ENCODE results near the gene ZBTB20.

Gene ZBTB20

DNA sequence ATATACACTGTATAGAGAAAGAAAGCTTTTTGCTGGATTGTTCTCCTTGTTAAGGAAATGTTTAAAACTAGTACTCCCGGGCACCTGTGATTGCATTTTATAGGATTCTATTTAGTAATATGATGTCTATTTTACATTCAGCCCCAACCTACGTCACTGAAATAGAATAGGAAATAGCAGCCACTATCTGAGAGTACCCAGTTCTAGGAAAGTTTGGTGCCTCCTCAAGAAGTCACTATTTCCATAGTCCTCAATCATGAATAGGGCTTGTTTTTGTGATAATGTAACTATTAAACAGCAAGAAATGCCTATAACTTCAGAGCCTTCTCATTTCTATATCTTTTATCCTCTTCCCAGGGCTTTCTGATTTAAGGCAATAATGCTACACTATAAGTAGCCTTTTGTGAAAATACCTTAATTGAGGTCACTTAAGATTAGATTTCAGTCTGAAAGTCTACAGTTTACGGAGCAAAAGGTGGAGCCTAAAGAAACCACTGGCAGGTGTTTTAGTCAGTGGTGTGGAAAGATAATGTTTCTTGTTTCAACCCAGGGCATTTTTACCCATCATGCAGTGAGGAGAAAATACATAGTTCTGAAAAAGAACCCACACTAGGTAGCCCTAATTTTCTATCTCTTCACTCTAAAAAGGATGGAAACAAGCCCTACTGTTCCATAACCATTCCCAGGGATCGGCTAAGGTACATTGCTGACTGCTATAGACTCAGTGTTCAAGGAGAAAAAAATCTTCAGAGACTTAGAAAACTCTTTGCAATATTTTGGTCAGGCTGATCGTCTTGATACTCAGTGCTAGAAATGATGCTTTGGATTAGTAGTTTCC, 814.5 kb downstream of the ZBTB20 start:
- no peak for DNase-seq (ENCODE audit: low spot score)

DNA sequence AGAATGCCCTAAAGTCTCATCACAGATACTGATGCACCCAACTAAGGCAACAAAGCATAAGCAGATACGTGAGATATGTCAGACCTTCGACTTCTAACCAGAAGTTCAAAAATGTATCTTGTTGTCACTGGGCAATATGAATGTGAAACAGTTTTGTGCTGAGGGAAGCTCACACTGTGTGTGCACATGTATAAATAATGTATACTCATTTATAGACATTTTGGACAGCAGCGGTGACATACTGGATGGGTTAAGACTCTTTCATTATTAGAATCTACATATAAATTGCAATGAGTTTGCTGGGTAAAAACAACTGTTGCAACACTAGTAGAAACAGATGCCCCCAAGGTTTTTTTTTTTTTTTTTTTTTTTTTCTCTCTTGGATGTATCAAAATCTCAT, 815.4 kb downstream of the ZBTB20 start:
- DNase-seq (ENCODE audit: low spot score), result no peak

GRCh38 chr3:114331007-114331406, 816.1 kb downstream of the ZBTB20 start:
- DNase-seq (ENCODE audit: low spot score), result no peak

DNA sequence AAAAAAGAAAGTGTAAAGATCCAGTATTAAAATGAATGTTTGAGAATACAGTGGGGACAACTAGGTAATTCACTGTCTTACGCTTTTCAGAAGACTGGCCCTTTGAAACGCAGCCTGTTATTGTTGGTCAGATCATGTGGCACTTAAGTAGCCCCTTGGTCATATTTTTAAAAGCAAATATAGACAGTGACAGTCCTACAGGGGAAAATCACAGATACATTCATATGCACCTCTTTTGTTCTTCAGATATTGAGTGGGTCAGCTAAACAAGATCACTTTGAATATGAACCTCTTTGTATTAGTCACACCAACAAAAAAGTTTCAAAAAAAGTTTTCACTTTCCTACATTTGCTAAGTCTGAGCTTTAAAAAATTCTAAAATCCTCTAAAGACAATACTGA, 817.3 kb downstream of the ZBTB20 start:
- DNase-seq (ENCODE audit: low spot score), result no peak

DNA sequence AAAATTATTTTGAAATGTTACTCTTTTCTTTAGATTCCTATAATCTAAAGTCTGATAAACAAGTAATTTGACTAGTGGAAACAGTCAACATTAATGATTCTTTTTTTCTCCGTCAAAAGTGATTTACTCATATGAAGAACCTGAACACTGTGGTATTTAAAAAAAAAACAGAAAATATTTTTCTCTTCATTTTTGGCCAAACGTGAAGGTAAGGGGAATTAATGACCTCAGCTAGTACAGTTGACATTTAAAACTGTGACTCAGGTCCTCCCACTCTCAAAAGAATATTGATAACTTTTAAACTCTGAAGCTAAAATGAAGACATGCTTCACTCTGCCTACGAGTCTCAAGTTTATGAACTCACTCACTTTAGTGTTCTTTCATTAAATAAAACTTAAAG, 818.7 kb downstream of the ZBTB20 start:
- DNase-seq (ENCODE audit: low spot score), result no peak

- DNase-seq (ENCODE audit: low spot score), result no peak
These were observed 819.4 kb downstream of the ZBTB20 start for GRCh38 chr3:114327665-114328064.

- DNase-seq (ENCODE audit: low spot score), result peak; percentile 31
These were observed 823.4 kb downstream of the ZBTB20 start for GRCh38 chr3:114323546-114324254.

- no peak for DNase-seq (ENCODE audit: low spot score)
These were observed 826.8 kb downstream of the ZBTB20 start for GRCh38 chr3:114320246-114320645.

DNA sequence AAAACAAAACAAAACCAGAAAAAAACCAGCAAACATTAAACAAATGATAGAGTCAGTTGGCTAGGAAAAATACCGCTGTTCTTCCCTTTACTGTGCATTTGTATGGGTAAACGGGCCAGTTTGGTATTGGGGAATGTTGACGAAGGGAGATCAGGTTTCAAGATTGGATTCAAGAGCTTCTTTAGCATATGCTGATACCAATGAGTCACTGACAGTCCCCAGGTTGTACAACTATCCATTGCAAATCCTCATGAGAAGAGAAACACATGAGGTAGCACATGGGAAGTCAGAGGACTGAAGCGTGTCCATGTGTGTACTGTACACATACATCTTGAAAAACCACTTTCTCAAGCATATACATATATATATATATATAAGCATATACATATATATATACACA, 827.6 kb downstream of the ZBTB20 start:
- DNase-seq (ENCODE audit: low spot score), result peak; percentile 26

- no peak for DNase-seq (ENCODE audit: low spot score)
These were observed 828.8 kb downstream of the ZBTB20 start for GRCh38 chr3:114318295-114318694.

- no peak for DNase-seq (ENCODE audit: low spot score)
These were observed 832.8 kb downstream of the ZBTB20 start for GRCh38 chr3:114314282-114314681.

DNA sequence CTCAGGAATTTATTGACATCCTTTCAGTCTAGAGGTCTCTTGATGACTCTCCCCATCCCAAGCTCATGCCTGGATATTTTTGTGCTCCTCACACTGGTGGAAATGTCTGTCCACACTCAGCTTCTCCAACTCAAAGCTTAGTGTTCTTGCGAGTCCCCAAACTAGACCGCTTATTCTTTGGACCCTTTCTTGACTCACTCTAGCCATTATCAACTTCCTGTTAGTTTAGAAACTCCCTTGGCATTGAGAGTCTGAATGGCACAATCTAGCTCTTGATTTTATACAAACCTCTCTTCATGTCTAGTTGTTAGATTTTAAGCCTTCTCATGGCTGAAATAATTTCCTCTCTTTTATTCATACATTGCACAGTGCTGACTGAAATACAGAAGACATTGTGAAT, 833.7 kb downstream of the ZBTB20 start:
- no peak for DNase-seq (ENCODE audit: low spot score)

GRCh38 chr3:114310695-114311094, 836.4 kb downstream of the ZBTB20 start:
- DNase-seq (ENCODE audit: low spot score), result peak; percentile 64

- DNase-seq (ENCODE audit: low spot score), result no peak
These were observed 838.3 kb downstream of the ZBTB20 start for GRCh38 chr3:114308830-114309229.

DNA sequence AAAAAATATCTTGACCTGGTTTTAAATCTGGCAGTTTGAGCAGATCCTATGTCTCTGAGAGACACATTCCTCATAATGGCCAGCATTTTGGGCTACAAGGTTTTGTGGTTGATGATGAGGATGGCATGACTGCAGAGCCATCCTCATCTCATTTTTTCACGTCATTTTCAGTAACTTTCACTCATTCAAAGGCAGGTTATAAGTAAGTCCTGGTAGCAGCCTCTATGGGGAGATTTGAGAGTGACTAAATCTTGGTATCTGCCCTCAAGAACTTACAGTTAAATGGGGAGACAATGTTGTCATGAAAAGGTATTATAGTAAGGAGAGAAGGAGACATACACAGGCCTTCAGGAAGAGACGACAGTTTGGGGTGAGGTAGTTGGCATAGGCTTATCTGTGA, 838.7 kb downstream of the ZBTB20 start:
- DNase-seq (ENCODE audit: low spot score), result no peak

DNA sequence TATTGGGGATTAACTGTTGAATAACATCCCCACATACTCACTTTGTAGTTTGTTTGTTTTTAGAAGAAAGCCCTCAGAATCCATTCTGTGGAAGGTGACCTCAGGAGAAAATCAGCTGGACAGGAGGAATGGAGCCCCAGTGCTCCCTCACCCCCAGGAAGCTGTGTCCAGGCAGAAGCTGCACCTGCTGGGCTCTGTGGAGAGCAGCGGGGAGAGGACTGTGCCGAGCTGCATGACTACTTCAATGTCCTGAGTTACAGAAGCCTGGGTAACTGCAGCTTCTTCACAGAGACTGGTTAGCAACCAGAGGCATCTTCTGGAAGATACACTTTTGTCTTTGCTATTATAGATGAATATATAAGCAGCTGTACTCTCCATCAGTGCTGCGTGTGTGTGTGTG, 839.3 kb downstream of the ZBTB20 start:
- DNase-seq (ENCODE audit: low spot score), result no peak

DNA sequence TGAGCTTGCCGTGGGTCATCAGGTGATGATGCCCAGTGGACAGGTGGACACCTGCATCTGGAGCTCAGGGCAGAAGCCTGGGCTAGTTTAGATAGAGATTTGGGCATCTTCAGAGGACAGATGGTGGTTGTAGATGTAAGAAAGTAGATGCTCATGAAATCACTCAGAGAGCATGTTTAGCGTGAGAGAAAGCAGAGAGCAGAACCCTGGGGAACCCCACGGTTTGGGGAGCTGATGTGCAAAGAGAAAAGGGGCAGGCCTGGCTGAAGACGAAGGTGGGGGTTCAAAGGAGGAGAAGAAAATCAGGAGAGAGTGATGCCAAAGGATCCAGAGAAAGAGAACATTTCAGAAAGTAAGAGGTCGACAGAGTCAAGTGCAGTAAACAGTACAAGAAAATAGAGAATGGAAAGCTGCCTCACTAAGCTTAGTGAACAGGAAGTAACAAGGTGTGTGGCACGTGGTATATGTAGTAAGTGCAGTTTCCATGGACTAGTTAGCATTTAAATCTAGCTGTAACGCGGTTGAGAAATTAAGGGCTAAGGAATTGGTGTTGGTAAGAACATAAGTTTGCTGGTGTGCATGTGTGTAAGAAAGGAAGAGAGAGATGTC, 839.8 kb downstream of the ZBTB20 start:
- DNase-seq (ENCODE audit: low spot score), result no peak

- DNase-seq (ENCODE audit: low spot score), result no peak
These were observed 847.0 kb downstream of the ZBTB20 start for GRCh38 chr3:114299941-114300624.

GRCh38 chr3:114299421-114299820, 847.7 kb downstream of the ZBTB20 start:
- DNase-seq (ENCODE audit: low spot score), result peak; percentile 47

GRCh38 chr3:114295946-114296345, 851.1 kb downstream of the ZBTB20 start:
- no peak for DNase-seq (ENCODE audit: low spot score)

DNA sequence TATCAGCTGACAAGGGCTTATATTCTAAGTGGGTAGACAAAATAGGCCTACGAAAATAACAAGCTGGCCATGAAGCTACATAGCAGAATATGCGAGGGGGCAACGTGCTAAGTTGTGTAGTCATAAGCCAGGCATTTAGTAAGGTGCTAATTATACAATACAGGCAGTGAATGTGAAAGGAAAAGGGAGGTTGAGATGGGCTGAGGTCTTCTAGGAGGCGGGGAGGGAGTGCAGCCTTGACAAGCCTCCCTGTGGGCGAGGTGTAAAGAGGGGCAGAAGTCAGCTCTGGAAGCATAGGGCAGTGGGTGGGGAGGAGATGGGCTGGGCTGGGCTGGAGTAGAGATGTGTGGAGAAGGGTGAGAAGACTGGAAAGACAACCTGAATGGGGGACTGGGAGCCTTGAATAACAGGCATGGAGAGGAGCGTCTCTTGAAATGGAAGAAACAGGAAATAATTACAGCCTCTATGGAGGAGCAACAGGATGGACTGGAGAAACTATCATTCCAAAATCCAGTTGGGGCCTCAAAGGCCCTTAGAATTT, 852.1 kb downstream of the ZBTB20 start:
- no peak for DNase-seq (ENCODE audit: low spot score)

DNA sequence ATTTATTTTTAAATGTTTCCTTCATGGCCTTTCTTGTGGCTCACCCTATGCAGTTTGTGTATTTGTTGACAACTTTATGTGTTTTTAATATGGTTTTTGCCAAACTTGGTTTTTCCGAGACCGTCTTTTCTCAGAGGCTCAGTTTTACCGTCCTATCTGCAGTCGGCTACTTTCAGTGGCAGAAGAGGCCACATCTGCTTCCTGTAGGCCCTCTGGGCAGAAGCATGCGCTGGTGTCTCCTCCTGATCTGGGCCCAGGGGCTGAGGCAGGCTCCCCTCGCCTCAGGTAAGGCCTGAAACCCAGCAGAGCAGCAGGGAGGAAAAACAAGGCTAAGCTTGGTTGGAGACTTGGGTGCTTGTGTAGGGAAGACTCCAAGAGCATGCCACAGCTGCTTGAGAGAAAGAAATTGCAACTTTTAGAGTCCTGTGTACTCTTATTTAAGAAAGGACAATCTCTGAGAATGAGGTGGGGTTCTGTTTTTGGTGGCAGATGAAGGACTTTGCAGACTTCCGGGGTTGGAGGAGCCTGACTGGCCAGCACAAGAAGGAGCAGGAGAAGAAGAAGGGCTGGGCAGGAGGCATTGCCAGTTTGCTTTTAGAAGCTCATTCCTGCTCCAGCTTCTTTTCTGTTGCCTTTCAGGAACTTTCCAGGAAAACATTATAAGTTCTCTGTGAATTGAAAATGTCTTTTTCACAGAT, 853.1 kb downstream of the ZBTB20 start, which contains the start of gene TIGIT:
Gene TIGIT (plus strand): TSS at position 191 of the 698 bp plus-strand sequence. CDS start 34 bp downstream, at position 225.
- DNase-seq (ENCODE audit: low spot score), result no peak

Data from kidney tubule cell (primary cell).